ENCODE results near the gene FRAS1.

DNA sequence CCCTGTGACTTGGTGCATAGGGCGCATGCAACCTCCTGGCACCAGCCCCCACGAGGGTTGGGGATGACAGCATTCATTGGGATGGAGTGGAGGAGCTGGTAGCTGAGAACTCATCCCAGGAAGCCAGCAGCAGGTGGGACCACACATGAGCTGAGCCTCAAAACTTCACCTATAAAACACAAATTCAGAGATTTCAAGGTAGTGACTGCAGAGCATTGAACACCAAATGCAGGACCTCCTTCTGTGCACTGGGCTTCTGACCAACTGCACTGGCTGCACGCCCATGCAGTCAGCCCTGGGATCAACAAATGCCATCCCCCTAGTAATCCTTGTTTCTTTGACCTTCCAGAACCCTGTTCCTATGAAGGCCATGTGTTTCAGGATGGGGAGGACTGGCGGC lies 197.8 kb downstream of the FRAS1 start:
- TF ChIP-seq, protein P1, sequence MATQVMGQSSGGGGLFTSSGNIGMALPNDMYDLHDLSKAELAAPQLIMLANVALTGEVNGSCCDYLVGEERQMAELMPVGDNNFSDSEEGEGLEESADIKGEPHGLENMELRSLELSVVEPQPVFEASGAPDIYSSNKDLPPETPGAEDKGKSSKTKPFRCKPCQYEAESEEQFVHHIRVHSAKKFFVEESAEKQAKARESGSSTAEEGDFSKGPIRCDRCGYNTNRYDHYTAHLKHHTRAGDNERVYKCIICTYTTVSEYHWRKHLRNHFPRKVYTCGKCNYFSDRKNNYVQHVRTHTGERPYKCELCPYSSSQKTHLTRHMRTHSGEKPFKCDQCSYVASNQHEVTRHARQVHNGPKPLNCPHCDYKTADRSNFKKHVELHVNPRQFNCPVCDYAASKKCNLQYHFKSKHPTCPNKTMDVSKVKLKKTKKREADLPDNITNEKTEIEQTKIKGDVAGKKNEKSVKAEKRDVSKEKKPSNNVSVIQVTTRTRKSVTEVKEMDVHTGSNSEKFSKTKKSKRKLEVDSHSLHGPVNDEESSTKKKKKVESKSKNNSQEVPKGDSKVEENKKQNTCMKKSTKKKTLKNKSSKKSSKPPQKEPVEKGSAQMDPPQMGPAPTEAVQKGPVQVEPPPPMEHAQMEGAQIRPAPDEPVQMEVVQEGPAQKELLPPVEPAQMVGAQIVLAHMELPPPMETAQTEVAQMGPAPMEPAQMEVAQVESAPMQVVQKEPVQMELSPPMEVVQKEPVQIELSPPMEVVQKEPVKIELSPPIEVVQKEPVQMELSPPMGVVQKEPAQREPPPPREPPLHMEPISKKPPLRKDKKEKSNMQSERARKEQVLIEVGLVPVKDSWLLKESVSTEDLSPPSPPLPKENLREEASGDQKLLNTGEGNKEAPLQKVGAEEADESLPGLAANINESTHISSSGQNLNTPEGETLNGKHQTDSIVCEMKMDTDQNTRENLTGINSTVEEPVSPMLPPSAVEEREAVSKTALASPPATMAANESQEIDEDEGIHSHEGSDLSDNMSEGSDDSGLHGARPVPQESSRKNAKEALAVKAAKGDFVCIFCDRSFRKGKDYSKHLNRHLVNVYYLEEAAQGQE (IDR thresholded peaks at IDR 0.05; ENCODE audit: insufficient read depth in 1 of 2, low read depth in 2 of 2, low read length in 2 of 2): no peak
- TF ChIP-seq FOXP2 (optimal IDR thresholded peaks at IDR 0.05; ENCODE audit: borderline replicate concordance, extremely low read depth, extremely low read length, insufficient read depth) (no peak), TAF1 (IDR thresholded peaks at IDR 0.05; ENCODE audit: borderline replicate concordance, insufficient read depth, low read length) (no peak), POLR2AphosphoS5 (IDR thresholded peaks at IDR 0.05; ENCODE audit: low read depth, low read length) (no peak)

Measured in PFSK-1 (cell line).